HG03442 (cell line): Measurements from ENCODE around the gene ATP5MG.
"Not testable (repeated sequence)": the region's sequence is repeated elsewhere in the genome, so short reads cannot be mapped to it uniquely, and the experiment has no call there.

Experiments
- ATAC-seq: cut with Tn5 transposase; IDR thresholded peaks from one replicate; pipeline ENCODE4 v1.9.1; 2021; ENCODE audit warnings: mild to moderate bottlenecking, moderate library complexity; ENCODE audit not compliant: unreplicated experiment

The ATP5MG gene

DNA sequence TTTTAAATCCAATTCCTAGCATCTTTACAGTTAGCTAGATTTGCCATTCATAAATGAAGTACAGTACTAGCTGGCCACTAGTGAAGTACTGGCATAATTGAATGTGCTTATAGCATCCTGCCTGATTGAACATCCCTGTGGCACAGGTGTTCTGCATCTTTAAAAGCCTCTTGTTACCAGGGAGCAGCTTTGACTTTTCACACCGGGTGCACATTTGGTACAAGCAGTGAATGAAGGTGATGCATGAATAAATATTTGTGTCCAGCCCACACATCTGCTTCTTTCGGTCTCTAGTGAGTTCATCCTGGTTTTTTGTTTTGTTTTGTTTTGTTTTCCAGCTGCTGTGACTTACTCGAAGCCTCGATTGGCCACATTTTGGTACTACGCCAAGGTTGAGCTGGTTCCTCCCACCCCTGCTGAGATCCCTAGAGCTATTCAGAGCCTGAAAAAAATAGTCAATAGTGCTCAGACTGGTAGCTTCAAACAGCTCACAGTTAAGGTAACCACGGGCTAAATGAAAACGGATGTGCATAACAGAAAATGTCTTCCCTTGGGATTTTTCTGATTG, 5.3 kb downstream of the ATP5MG start:
- ATAC-seq, result no peak

DNA sequence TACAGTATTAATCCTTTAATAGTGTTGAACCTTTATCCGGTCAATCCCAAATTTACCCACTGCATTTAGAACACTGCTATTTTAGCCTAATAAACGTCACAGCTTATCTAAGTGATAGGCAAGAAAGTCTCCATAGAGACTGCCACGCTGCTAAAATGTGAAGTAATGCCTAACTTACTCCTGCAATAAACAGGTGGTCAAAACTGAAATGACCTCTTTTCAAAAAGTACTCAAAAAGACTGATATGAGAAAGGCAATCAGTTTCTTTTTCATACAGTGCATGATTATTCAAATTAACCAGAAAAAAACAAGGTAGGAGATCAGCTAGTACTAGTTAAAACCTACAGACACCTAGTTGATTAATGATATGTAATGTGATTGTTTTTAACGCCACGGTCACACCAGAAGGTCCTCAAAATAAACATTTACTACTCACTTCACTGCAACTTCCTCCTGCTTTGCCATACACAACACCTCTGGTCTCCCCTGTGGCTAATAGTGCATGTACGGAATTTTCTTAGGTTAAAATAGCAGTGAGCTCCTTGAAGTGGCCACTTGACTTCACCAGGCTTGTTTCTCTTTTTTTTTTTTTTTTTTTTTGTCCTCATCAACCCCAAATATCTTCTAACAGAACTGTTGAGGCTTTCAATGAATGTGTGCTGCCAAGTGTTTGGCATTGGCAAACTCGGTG, 8.8 kb downstream of the ATP5MG start:
- ATAC-seq, result no peak

- ATAC-seq, result no peak
Measured at GRCh38 chr11:118411530-118411929, 10.1 kb downstream of the ATP5MG start.

GRCh38 chr11:118412921-118413320, 11.5 kb downstream of the ATP5MG start:
- no peak for ATAC-seq

- ATAC-seq, result no peak
Measured at GRCh38 chr11:118415062-118415738, 13.8 kb downstream of the ATP5MG start.

DNA sequence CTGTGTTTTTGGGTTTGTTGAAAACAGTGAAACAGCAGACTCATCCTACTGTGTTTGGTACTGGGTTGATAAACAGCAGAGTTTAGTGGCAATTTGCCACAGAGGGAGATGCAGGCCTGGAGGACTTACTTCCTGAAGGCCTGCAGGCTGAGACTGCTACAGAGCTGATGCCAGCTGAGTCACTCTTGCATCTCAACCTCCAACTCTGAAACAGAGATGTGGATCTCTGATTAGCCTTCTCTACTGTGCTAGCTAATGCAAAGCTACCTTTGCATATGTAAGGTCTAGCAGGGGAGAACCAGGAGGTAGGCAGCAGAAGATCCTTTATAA, 14.3 kb downstream of the ATP5MG start:
- no peak for ATAC-seq

DNA sequence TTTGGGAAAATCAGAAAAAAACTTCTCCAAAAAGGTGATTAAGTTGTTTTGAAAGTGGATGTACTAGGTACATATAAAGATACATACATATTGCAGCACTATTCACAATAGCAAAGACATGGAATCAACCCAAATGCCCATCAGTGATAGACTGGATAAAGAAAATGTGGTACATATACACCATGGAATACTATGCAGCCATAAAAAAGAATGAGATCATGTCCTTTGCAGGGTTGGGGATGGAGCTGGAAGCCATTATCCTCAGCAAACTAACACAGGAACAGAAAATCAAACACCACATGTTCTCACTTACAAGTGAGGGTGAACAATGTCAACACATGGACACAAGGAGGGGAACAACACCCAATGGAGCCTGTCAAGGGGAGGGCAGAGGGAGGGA, 15.5 kb downstream of the ATP5MG start:
- not testable (repeated sequence) for ATAC-seq

GRCh38 chr11:118417801-118418200, 16.4 kb downstream of the ATP5MG start:
- ATAC-seq, result no peak

- no peak for ATAC-seq
Measured at GRCh38 chr11:118418766-118419165, 17.4 kb downstream of the ATP5MG start.

DNA sequence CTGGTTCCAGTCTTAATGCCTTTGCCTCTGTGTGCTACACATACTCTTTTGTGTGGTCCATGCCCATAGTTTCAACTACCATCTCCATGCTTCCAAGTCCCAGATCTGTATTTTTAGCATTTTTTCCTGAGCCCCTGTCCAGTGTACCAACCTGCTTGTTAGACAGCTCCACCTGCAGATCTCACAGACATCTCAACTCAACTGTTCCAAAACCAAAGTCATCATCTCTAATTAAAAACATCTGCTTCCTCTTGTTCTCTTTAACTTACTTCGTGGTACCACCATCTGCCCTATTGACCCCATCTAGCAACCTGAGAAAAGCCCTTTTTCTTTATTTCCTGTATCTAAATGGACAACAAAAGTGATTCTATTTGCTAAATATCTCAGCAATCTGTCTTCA, 26.3 kb downstream of the ATP5MG start:
- ATAC-seq, result no peak

DNA sequence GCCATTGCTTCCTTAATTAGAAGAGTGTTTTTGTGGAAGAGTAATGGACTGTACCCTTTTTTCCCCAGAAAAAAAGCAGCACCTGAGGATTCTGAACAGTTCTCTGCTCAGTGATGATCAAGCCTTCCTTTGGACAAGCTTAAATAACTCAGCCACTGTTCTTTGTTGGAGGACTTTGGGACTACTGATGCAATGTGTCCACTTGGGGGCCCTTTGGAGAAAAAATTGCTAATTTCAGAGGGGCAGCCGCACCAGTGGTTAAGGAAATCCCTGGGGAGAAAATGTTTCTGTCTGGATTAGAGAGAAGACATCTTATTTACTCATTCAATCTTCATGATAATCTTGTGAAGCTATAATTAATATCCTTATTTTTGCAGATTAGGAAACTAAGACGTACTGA, 29.6 kb downstream of the ATP5MG start:
- no peak for ATAC-seq

GRCh38 chr11:118434123-118434552, 32.7 kb downstream of the ATP5MG start:
- ATAC-seq, result no peak

DNA sequence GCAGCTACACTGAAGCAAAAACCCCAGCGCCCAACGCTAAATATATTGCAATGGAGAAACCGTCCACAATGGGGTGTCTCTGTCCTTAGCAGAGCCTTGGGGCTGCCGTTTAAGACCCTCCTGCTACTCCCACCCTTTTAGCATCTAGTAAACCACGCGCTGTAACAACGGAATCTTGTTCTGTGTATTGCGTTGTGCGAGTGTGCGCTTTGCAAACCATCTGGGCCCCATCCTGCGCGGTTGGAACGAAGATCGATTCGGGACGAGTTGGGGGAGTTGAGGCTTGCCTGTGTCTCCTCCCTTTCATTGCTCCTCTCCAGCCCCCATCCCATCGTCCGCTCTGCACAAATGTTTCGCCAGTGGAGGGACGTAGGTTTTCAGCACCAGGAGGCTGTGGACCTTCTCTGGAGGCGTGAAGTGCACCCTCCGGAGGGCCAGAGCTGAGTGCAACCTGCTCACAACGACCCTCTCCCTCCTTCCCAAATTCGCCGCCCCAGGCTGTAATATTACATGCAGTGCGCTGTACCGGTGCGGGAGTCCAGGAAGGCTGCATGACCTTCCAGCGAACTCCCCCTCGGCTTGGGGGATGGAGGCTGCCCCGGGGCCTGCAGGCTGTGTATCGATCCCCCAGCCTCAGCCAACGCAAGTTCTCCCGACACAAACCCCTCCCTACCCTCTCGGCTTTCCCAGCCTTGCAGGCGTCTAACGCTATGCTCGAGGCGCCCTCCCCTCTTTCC, 33.3 kb downstream of the ATP5MG start:
- ATAC-seq, result no peak

- peak; percentile 9 for ATAC-seq
Measured at GRCh38 chr11:118435290-118435892, 34.0 kb downstream of the ATP5MG start.

DNA sequence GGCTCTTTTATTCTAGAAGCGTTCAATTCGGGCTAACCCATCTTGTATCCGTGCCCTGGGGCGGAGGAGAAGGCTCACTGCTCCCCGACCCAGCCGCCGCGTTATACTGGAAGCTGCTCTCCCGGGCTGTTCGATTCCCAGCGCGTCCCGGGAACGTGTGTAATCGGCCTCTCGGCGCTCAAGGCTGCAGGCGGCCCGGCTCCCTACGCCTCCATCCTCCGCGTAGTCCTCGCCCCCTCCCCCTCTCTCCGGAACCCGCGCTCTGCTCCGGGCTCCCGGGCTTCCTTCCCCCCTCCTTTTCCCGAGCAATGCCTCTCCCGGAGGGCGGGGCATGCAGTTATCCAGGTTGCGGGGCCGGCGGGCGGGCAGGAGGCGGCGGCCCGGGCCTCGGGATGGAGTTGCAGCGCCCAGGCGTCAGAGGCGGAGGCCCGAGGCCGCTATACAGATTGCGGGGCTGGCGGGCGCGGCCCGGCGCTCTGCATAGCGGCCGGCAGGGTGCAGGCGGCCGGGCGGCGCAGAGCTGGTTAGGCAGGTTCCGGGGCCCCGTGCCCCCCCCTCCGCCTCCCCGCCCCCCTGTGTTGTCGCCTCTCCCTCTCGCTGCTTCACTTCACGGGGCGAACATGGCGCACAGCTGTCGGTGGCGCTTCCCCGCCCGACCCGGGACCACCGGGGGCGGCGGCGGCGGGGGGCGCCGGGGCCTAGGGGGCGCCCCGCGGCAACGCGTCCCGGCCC, 34.7 kb downstream of the ATP5MG start, which contains the start of gene KMT2A:
Gene KMT2A, plus strand, starts transcription at position 600 of the 732 bp plus-strand sequence. Its CDS starts 21 bp downstream, at position 621.
- peak; percentile 60 for ATAC-seq

DNA sequence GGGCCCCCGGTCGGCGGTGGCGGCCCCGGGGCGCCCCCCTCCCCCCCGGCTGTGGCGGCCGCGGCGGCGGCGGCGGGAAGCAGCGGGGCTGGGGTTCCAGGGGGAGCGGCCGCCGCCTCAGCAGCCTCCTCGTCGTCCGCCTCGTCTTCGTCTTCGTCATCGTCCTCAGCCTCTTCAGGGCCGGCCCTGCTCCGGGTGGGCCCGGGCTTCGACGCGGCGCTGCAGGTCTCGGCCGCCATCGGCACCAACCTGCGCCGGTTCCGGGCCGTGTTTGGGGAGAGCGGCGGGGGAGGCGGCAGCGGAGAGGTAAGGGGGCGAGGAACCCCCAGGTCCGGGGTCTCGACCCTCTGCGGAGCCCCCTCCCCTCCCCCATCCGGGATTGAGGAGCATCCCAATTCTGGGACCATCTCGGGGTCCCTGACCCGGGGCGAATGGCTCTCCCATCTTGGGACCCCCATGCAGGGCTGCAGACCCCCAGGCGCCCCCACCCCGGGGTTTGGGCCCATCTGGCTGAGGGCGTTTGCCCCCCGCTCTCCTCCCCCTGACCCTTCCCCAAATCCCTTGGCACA, 35.3 kb downstream of the ATP5MG start:
- peak; percentile 18 for ATAC-seq

- no peak for ATAC-seq
Measured at GRCh38 chr11:118437208-118438125, 36.1 kb downstream of the ATP5MG start.

- no peak for ATAC-seq
Measured at GRCh38 chr11:118438314-118438931, 37.0 kb downstream of the ATP5MG start.

DNA sequence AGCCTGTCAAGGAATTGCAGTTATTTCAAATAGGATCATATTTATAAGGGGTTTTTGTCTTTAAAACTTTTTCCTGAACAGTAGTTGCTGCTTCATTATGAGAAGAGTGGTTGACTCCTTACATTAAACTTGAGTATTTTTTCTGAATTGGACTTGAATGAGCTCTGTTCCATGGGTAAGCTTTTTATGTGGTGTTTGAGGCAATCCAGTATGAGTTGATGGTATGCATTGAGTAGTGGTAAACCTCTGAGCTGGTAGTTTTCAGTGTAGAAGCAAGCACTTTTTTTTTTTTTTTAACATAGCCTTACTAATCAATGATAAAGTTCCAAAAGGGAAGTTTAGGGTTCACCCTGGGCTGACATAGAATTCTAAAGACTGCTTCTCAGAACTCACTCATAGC, 38.2 kb downstream of the ATP5MG start:
- no peak for ATAC-seq
